Hepatocyte (in vitro differentiated cells): Measurements from ENCODE around the gene TTF2. TPM values are rescaled to one million over a fixed set of nuclear protein-coding genes. Genes with fewer than 3 reads are reported as not detected.

ENCODE experiments used
- DNase-seq: peaks from one replicate; pipeline ENCODE4 v3.0.0-alpha.2; 2016; ENCODE audit warnings: low spot score
- H2AFZ ChIP-seq: fragments of 200-600 bp; sonication (generic); 2 replicates; pipeline ENCODE4 v1.6.0; 2016; ENCODE audit warnings: antibody characterized with exemption, mild to moderate bottlenecking
- H3K27ac ChIP-seq: fragments of 200-600 bp; sonication (generic); 2 replicates; pipeline ENCODE4 v1.5.1; 2016; ENCODE audit warnings: mild to moderate bottlenecking
- H3K27me3 ChIP-seq: fragments of 200-600 bp; sonication (generic); 2 replicates; pipeline ENCODE4 v1.6.1; 2016
- H3K36me3 ChIP-seq: fragments of 200-600 bp; sonication (generic); replicated peaks from 2 replicates; pipeline ENCODE4 v1.5.1; 2016; ENCODE audit warnings: low read depth; ENCODE audit not compliant: insufficient read depth
- H3K4me1 ChIP-seq: fragments of 200-600 bp; sonication (generic); 2 replicates; pipeline ENCODE4 v1.5.1; 2016; ENCODE audit warnings: mild to moderate bottlenecking, moderate library complexity; ENCODE audit not compliant: insufficient read depth
- H3K4me2 ChIP-seq: fragments of 200-600 bp; sonication (generic); 2 replicates; pipeline ENCODE4 v1.6.0; 2016
- H3K4me3 ChIP-seq: fragments of 200-600 bp; sonication (generic); 2 replicates; pipeline ENCODE4 v1.5.1; 2016; ENCODE audit warnings: mild to moderate bottlenecking
- H3K79me2 ChIP-seq: fragments of 200-600 bp; sonication (generic); 2 replicates; pipeline ENCODE4 v1.6.0; 2017; ENCODE audit warnings: mild to moderate bottlenecking
- H3K9me2 ChIP-seq: fragments of 200-600 bp; sonication (generic); replicated peaks from 2 replicates; pipeline ENCODE4 v1.6.0; 2017; ENCODE audit warnings: mild to moderate bottlenecking; ENCODE audit not compliant: insufficient read depth
- H3K9me3 ChIP-seq: fragments of 200-600 bp; sonication (generic); 2 replicates; pipeline ENCODE4 v1.5.1; 2016; ENCODE audit warnings: low read depth, mild to moderate bottlenecking
- H4K20me1 ChIP-seq: fragments of 200-600 bp; sonication (generic); 2 replicates; pipeline ENCODE4 v1.6.0; 2016; ENCODE audit warnings: mild to moderate bottlenecking; ENCODE audit not compliant: insufficient read depth, poor library complexity, severe bottlenecking
- EZH2 ChIP-seq: fragments of 200-600 bp; sonication (generic); IDR thresholded peaks from 2 replicates; pipeline ENCODE4 v1.6.1; 2016; ENCODE audit warnings: antibody characterized with exemption, mild to moderate bottlenecking, borderline replicate concordance
- EZH2phosphoT487 ChIP-seq: fragments of 200-600 bp; sonication (generic); IDR thresholded peaks from one replicate; pipeline ENCODE4 v1.6.1; 2018; ENCODE audit warnings: antibody characterized with exemption, mild to moderate bottlenecking, low read depth, moderate library complexity; ENCODE audit not compliant: unreplicated experiment, severe bottlenecking
- WGBS: methylation state at CpG from one replicate; pipeline ENCODE4 v1.1.6; 2016; ENCODE audit warnings: low lambda C conversion rate; ENCODE audit errors: missing lambda C conversion rate; 5-methylcytosine and 5-hydroxymethylcytosine counted together
- polyA plus RNA-seq: library from polyadenylated mRNA; unstranded; fragments of >200 nt; fragmentation: Nextera tagmentation; extraction: Ambion mirVana; gene quantifications from 2 replicates; pipeline ENCODE4 v1.2.1, GENCODE V29; 2016
- total RNA-seq: library from RNA; depleted of rRNA; stranded (reverse); fragments of >200 nt; gene quantifications from 2 replicates; pipeline ENCODE4 v1.2.3, GENCODE V29; 2014
- TF ChIP-seq, protein P1 (sequence below): fragments of 200-600 bp; sonication (generic); IDR thresholded peaks from 2 replicates; pipeline ENCODE4 v1.5.1; 2016; ENCODE audit warnings: antibody characterized with exemption, mild to moderate bottlenecking; ENCODE audit not compliant: poor library complexity

The TTF2 gene
- total and polyA plus RNA-seq, 2 experiments from 2014 or later, result 13.8 to 14.3 TPM

DNA sequence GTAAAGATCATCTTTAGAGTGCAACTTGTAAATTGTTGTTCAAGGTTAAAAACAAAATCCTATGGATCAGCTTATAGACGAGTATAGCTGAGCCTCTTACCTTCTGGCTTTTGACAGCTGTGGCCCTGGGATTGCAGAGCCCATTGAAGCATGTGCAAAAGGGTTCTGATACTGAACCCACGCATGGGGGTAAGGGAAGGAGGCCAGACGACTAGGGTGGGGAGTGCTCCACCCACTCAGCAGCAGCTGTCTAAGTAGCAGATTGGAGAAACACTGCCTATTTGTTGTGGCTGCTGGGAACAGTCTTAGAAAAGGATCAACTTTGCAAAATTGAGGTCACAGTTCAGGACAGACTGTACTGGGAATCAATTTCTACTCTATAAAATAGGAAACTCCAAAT is 42.5 kb upstream of the TTF2 start:
- Histone ChIP-seq H3K79me2 (no peaks in the 10 kb centered on the region), H3K4me1 (no peaks in the 10 kb centered on the region), H3K4me2 (no peak overlapping the region), H3K27me3 (no peaks in the 10 kb centered on the region), H4K20me1 (no peaks in the 10 kb centered on the region), H3K4me3 (no peak overlapping the region), H2AFZ (no peak overlapping the region), H3K36me3 (no peaks in the 10 kb centered on the region), H3K27ac (no peak overlapping the region), H3K9me3 (no peaks in the 10 kb centered on the region), H3K9me2 (no peaks in the 10 kb centered on the region)
- no peak for DNase-seq
- 67% methylated on average over 3 of the region's 3 CpGs for WGBS
- TF ChIP-seq EZH2 (no peak), EZH2phosphoT487 (no peak)
- TF ChIP-seq, protein P1, sequence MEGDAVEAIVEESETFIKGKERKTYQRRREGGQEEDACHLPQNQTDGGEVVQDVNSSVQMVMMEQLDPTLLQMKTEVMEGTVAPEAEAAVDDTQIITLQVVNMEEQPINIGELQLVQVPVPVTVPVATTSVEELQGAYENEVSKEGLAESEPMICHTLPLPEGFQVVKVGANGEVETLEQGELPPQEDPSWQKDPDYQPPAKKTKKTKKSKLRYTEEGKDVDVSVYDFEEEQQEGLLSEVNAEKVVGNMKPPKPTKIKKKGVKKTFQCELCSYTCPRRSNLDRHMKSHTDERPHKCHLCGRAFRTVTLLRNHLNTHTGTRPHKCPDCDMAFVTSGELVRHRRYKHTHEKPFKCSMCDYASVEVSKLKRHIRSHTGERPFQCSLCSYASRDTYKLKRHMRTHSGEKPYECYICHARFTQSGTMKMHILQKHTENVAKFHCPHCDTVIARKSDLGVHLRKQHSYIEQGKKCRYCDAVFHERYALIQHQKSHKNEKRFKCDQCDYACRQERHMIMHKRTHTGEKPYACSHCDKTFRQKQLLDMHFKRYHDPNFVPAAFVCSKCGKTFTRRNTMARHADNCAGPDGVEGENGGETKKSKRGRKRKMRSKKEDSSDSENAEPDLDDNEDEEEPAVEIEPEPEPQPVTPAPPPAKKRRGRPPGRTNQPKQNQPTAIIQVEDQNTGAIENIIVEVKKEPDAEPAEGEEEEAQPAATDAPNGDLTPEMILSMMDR, result no peak

GRCh38 chr1:117020526-117021156 is 39.5 kb upstream of the TTF2 start:
- WGBS, result 62% methylated on average over 1 of the region's 1 CpG
- no peak for DNase-seq
- TF ChIP-seq, protein P1, result no peak
- TF ChIP-seq EZH2phosphoT487 (no peak), EZH2 (no peak)
- Histone ChIP-seq H4K20me1 (no peaks in the 10 kb centered on the region), H3K9me3 (no peaks in the 10 kb centered on the region), H3K9me2 (no peaks in the 10 kb centered on the region), H3K36me3 (no peaks in the 10 kb centered on the region), H3K27ac (no peak overlapping the region), H3K79me2 (no peaks in the 10 kb centered on the region), H3K4me1 (no peaks in the 10 kb centered on the region), H3K27me3 (no peaks in the 10 kb centered on the region), H3K4me3 (no peak overlapping the region), H3K4me2 (no peak overlapping the region), H2AFZ (no peak overlapping the region)

DNA sequence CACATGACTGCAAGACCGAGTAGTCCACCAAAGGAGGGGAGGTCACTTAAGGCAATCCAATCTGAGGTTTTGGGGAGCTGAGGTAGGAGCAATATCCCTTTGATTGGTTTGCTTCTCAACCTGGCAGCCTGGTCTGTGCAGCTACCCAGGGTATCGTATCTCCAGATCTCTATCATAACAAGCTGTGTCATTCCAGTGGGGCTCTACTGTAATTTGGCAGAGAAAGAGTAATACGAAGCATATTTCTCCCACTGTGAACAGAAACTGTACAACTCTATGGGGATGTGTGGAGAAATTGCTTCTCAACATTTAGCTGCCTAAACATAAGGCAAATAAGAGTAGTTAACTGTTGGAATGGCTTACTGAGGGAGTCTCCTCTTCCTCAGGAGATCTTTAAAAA is 38.0 kb upstream of the TTF2 start:
- Histone ChIP-seq H3K4me3 (no peak overlapping the region), H4K20me1 (no peaks in the 10 kb centered on the region), H3K27me3 (no peaks in the 10 kb centered on the region), H3K27ac (no peak overlapping the region), H2AFZ (no peak overlapping the region), H3K79me2 (no peaks in the 10 kb centered on the region), H3K4me2 (no peak overlapping the region), H3K36me3 (no peaks in the 10 kb centered on the region), H3K4me1 (peaks cover 6% of the 10 kb centered on the region), H3K9me3 (no peaks in the 10 kb centered on the region), H3K9me2 (no peaks in the 10 kb centered on the region)
- no peak for TF ChIP-seq EZH2
- TF ChIP-seq EZH2phosphoT487, result no peak
- TF ChIP-seq, protein P1, result no peak
- WGBS, result 77% methylated on average over 3 of the region's 3 CpGs
- no peak for DNase-seq

GRCh38 chr1:117025568-117025967 is 34.6 kb upstream of the TTF2 start:
- Histone ChIP-seq H4K20me1 (no peaks in the 10 kb centered on the region), H3K4me3 (no peak overlapping the region), H2AFZ (no peak overlapping the region), H3K9me3 (no peaks in the 10 kb centered on the region), H3K9me2 (no peaks in the 10 kb centered on the region), H3K27ac (no peak overlapping the region), H3K36me3 (no peaks in the 10 kb centered on the region), H3K4me1 (peaks cover 6% of the 10 kb centered on the region), H3K79me2 (no peaks in the 10 kb centered on the region), H3K27me3 (no peaks in the 10 kb centered on the region), H3K4me2 (no peak overlapping the region)
- TF ChIP-seq EZH2 (no peak), EZH2phosphoT487 (no peak)
- TF ChIP-seq, protein P1, result no peak
- no peak for DNase-seq
- 98% methylated on average over 7 of the region's 7 CpGs for WGBS
